OCI-LY1 (cell line): ENCODE measurements around the gene NOXA1.

Experiments
- H2AFZ ChIP-seq: fragments of 200-600 bp; sonication (generic), shearing (Covaris generic); 2 replicates; pipeline ENCODE4 v1.6.0; 2014; ENCODE audit warnings: antibody characterized with exemption, mild to moderate bottlenecking, low read length
- H3F3A ChIP-seq: fragments of 200-600 bp; sonication (generic), shearing (Covaris generic); 2 replicates; pipeline ENCODE4 v1.6.0; 2014; ENCODE audit warnings: mild to moderate bottlenecking, antibody characterized with exemption, low read length, moderate library complexity; ENCODE audit not compliant: insufficient read depth
- H3K27ac ChIP-seq: fragments of 200-600 bp; sonication (generic); 2 replicates; pipeline ENCODE4 v1.5.1; 2014; ENCODE audit warnings: low read length, mixed run types, mild to moderate bottlenecking, low read depth; ENCODE audit not compliant: poor library complexity, severe bottlenecking
- H3K27me3 ChIP-seq: fragments of 200-600 bp; sonication (generic); 2 replicates; pipeline ENCODE4 v1.6.0; 2014; ENCODE audit warnings: antibody characterized with exemption, mild to moderate bottlenecking, low read length, moderate library complexity; ENCODE audit not compliant: insufficient read depth
- H3K36me3 ChIP-seq: fragments of 200-600 bp; sonication (generic); 2 replicates; pipeline ENCODE4 v1.6.1; 2014; ENCODE audit warnings: mild to moderate bottlenecking, antibody characterized with exemption, low read length, moderate library complexity, mixed read lengths; ENCODE audit not compliant: insufficient read depth
- H3K4me1 ChIP-seq: fragments of 200-600 bp; sonication (generic); 2 replicates; pipeline ENCODE4 v1.5.1; 2014; ENCODE audit warnings: mild to moderate bottlenecking, low read length, moderate library complexity; ENCODE audit not compliant: insufficient read depth, severe bottlenecking
- H3K4me2 ChIP-seq: fragments of 200-600 bp; sonication (generic), shearing (Covaris generic); 2 replicates; pipeline ENCODE4 v1.6.1; 2014; ENCODE audit warnings: low read length
- H3K4me3 ChIP-seq: fragments of 200-600 bp; sonication (generic); 2 replicates; pipeline ENCODE4 v1.5.1; 2014; ENCODE audit warnings: low read length, low read depth, mild to moderate bottlenecking, mixed read lengths; ENCODE audit not compliant: poor library complexity, severe bottlenecking
- H3K79me2 ChIP-seq: fragments of 200-600 bp; shearing (Covaris generic); 2 replicates; pipeline ENCODE4 v1.6.1; 2016; ENCODE audit warnings: mixed run types, low read length, mixed read lengths; ENCODE audit not compliant: insufficient read depth
- H3K9ac ChIP-seq: fragments of 200-600 bp; sonication (generic), shearing (Covaris generic); 2 replicates; pipeline ENCODE4 v1.6.1; 2014; ENCODE audit warnings: mild to moderate bottlenecking, low read length, mixed read lengths
- H3K9me2 ChIP-seq: fragments of 200-600 bp; sonication (generic), shearing (Covaris generic); 2 replicates; pipeline ENCODE4 v1.6.1; 2014; ENCODE audit warnings: low read depth, mild to moderate bottlenecking, low read length, mixed read lengths
- H3K9me3 ChIP-seq: fragments of 200-600 bp; shearing (Covaris generic); 2 replicates; pipeline ENCODE4 v1.6.1; 2014; ENCODE audit warnings: low read length, mixed read lengths
- H4K20me1 ChIP-seq: fragments of 200-600 bp; sonication (generic), shearing (Covaris generic); 2 replicates; pipeline ENCODE4 v1.6.0; 2016; ENCODE audit warnings: mild to moderate bottlenecking, low read length; ENCODE audit not compliant: insufficient read depth
- EZH2 ChIP-seq: fragments of 200-600 bp; sonication (generic), shearing (Covaris generic); IDR thresholded peaks from 2 replicates; pipeline ENCODE4 v1.8.0; 2017; ENCODE audit warnings: borderline replicate concordance, mixed run types, mild to moderate bottlenecking, antibody characterized with exemption, low read length, moderate library complexity, mixed read lengths
- TF ChIP-seq, protein P1 (sequence below): fragments of 200-600 bp; sonication (generic), shearing (Covaris generic); IDR thresholded peaks from 2 replicates; pipeline ENCODE4 v1.5.1; 2017; ENCODE audit warnings: mild to moderate bottlenecking, antibody characterized with exemption, low read length, moderate library complexity, mixed read lengths

Gene NOXA1

DNA sequence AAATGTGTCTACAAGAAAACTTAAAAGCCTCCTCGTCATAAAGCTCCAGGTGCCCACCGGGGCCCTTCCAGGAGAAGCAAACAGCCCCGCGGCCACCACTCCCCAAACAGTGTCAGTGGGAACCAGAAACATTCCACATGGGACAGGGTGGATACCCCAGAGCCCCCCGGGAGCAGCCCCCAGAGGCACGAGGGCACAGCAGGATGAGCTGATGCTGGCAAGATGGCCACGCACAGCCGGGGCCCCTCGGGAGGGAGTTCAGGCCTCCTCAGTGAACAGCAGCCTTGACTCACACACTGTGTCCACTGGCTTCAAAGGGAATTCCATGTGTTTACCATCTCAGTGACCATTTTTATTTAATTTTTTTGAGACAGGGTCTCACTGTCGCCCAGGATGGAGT is 10.8 kb upstream of the NOXA1 start:
- TF ChIP-seq EZH2: no peak
- TF ChIP-seq, protein P1, sequence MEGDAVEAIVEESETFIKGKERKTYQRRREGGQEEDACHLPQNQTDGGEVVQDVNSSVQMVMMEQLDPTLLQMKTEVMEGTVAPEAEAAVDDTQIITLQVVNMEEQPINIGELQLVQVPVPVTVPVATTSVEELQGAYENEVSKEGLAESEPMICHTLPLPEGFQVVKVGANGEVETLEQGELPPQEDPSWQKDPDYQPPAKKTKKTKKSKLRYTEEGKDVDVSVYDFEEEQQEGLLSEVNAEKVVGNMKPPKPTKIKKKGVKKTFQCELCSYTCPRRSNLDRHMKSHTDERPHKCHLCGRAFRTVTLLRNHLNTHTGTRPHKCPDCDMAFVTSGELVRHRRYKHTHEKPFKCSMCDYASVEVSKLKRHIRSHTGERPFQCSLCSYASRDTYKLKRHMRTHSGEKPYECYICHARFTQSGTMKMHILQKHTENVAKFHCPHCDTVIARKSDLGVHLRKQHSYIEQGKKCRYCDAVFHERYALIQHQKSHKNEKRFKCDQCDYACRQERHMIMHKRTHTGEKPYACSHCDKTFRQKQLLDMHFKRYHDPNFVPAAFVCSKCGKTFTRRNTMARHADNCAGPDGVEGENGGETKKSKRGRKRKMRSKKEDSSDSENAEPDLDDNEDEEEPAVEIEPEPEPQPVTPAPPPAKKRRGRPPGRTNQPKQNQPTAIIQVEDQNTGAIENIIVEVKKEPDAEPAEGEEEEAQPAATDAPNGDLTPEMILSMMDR: no peak
- peaks cover 14% of the 10 kb centered on the region for H3K4me1 ChIP-seq
- no peaks in the 10 kb centered on the region for H3K9me2 ChIP-seq
- H3K79me2 ChIP-seq: no peaks in the 10 kb centered on the region
- H3K4me3 ChIP-seq: no peak overlapping the region
- H3K9ac ChIP-seq: no peak overlapping the region
- H3K36me3 ChIP-seq: no peaks in the 10 kb centered on the region
- H3K9me3 ChIP-seq: no peaks in the 10 kb centered on the region
- H3F3A ChIP-seq: no peaks in the 10 kb centered on the region
- no peak overlapping the region for H3K4me2 ChIP-seq
- no peak overlapping the region for H3K27ac ChIP-seq
- no peak overlapping the region for H2AFZ ChIP-seq
- peaks cover 4% of the 10 kb centered on the region; the same call in 1 of the 2 replicates for H3K27me3 ChIP-seq
- no peaks in the 10 kb centered on the region for H4K20me1 ChIP-seq

DNA sequence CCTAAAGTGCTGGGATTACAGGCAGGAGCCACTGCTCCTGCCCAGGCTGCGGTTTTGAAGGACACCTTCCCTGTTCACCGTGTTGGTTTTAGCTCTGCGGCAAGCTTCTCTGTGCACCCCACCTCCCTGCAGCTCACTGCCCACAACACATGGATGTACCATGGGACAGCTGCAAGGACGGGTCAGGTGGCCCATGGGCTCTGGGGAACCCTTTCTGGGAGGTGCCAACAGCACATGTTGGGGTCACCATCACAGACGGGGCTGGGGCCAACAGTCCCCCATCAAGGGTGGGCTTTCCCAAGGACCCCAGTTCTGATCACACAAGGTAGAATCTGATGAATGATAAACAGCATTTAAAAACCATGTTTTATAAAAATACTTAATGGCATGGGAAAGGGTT is 7.7 kb upstream of the NOXA1 start:
- H3K9ac ChIP-seq: no peak overlapping the region
- no peaks in the 10 kb centered on the region for H4K20me1 ChIP-seq
- no peak overlapping the region for H3K4me2 ChIP-seq

GRCh38 chr9:137416006-137416562 is 7.1 kb upstream of the NOXA1 start:
- Histone ChIP-seq H3K9me2 (no peaks in the 10 kb centered on the region), H3K27me3 (peaks cover 3% of the 10 kb centered on the region; the same call in 1 of the 2 replicates), H4K20me1 (no peaks in the 10 kb centered on the region), H3K27ac (no peak overlapping the region), H3K9ac (no peak overlapping the region), H3K4me3 (no peak overlapping the region), H3K4me1 (peaks cover 22% of the 10 kb centered on the region), H3K4me2 (no peak overlapping the region), H3K9me3 (no peaks in the 10 kb centered on the region), H3K79me2 (no peaks in the 10 kb centered on the region), H3F3A (no peaks in the 10 kb centered on the region), H3K36me3 (no peaks in the 10 kb centered on the region), H2AFZ (no peak overlapping the region)
- no peak for TF ChIP-seq EZH2
- TF ChIP-seq, protein P1: no peak

More for the DNA sequence above, 7.7 kb upstream of the NOXA1 start:
- Histone ChIP-seq H2AFZ (no peak overlapping the region), H3K79me2 (no peaks in the 10 kb centered on the region), H3K36me3 (no peaks in the 10 kb centered on the region), H3K9me3 (no peaks in the 10 kb centered on the region), H3K4me1 (peaks cover 22% of the 10 kb centered on the region), H3K27me3 (peaks cover 4% of the 10 kb centered on the region; the same call in 1 of the 2 replicates), H3K4me3 (no peak overlapping the region), H3K9me2 (no peaks in the 10 kb centered on the region), H3K27ac (no peak overlapping the region), H3F3A (no peaks in the 10 kb centered on the region)
- TF ChIP-seq, protein P1: no peak
- no peak for TF ChIP-seq EZH2
